Endothelial cell (in vitro differentiated cells): ENCODE measurements around the gene CKS1B. TPM values are rescaled to one million over a fixed set of nuclear protein-coding genes. Genes with fewer than 3 reads are reported as not detected.

ENCODE experiments used
- DNase-seq: peaks from one replicate; pipeline ENCODE4 v3.0.0; 2021; ENCODE audit warnings: low spot score
- H3K27ac Mint-ChIP-seq: one replicate; pipeline ENCODE4 v1.8.0; 2021; ENCODE audit warnings: mixed read lengths, inconsistent platforms; ENCODE audit not compliant: unreplicated experiment
- H3K27me3 Mint-ChIP-seq: one replicate; pipeline ENCODE4 v1.8.0; 2021; ENCODE audit warnings: mild to moderate bottlenecking, moderate library complexity, mixed read lengths, inconsistent platforms; ENCODE audit not compliant: unreplicated experiment
- H3K36me3 Mint-ChIP-seq: one replicate; pipeline ENCODE4 v1.8.0; 2021; ENCODE audit warnings: mild to moderate bottlenecking, low read depth, mixed read lengths, inconsistent platforms; ENCODE audit not compliant: unreplicated experiment
- H3K4me1 Mint-ChIP-seq: one replicate; pipeline ENCODE4 v1.8.0; 2021; ENCODE audit warnings: mild to moderate bottlenecking, mixed read lengths, inconsistent platforms; ENCODE audit not compliant: unreplicated experiment
- H3K4me3 Mint-ChIP-seq: one replicate; pipeline ENCODE4 v1.8.0; 2021; ENCODE audit warnings: mild to moderate bottlenecking, mixed read lengths, inconsistent platforms; ENCODE audit not compliant: unreplicated experiment
- H3K9me3 Mint-ChIP-seq: one replicate; pipeline ENCODE4 v1.8.0; 2021; ENCODE audit warnings: mixed read lengths, inconsistent platforms; ENCODE audit not compliant: unreplicated experiment
- total RNA-seq: library from RNA; stranded (reverse); fragmentation: NEBNext Ultra II Directional; extraction: Animal tissue kit (Norgen Biotek cat#: 25700); gene quantifications from one replicate; pipeline ENCODE4 v1.2.1, GENCODE V29; 2021; ENCODE audit not compliant: unreplicated experiment
- TF ChIP-seq, protein P1 (sequence below): fragments of 200-600 bp; sonication (generic); IDR thresholded peaks from one replicate; pipeline ENCODE4 v1.5.0; 2021; ENCODE audit warnings: antibody characterized with exemption; ENCODE audit not compliant: unreplicated experiment

The CKS1B gene
- total RNA-seq, 1 donor from 2014 or later: 48.3 TPM

DNA sequence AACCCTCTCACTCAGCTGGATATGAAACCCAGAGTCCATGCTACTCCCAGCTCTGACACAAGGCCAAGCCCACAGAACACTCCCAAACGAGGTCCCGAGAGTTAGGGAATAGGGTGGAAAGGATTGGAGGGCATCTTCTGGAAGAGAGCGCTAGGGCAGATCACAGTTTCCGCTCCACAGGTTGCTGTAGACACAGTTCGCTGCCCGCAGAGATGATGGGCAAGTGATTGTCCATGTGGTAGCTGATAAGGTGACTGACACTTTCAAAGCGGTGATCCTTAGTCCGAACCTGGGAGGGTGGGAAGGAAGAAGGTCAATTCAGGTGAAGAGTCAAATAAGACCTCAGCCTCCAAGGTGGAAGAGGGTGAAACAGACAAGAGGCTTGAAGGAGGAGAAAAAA lies 10.8 kb upstream of the CKS1B start:
- Mint-ChIP-seq H3K36me3 (peaks cover 51% of the 10 kb centered on the region), H3K27me3 (peaks cover 17% of the 10 kb centered on the region), H3K9me3 (no peaks in the 10 kb centered on the region), H3K4me1 (peaks cover 70% of the 10 kb centered on the region), H3K4me3 (peak overlapping the region; percentile 60), H3K27ac (peak overlapping the region; percentile 87)
- TF ChIP-seq, protein P1, sequence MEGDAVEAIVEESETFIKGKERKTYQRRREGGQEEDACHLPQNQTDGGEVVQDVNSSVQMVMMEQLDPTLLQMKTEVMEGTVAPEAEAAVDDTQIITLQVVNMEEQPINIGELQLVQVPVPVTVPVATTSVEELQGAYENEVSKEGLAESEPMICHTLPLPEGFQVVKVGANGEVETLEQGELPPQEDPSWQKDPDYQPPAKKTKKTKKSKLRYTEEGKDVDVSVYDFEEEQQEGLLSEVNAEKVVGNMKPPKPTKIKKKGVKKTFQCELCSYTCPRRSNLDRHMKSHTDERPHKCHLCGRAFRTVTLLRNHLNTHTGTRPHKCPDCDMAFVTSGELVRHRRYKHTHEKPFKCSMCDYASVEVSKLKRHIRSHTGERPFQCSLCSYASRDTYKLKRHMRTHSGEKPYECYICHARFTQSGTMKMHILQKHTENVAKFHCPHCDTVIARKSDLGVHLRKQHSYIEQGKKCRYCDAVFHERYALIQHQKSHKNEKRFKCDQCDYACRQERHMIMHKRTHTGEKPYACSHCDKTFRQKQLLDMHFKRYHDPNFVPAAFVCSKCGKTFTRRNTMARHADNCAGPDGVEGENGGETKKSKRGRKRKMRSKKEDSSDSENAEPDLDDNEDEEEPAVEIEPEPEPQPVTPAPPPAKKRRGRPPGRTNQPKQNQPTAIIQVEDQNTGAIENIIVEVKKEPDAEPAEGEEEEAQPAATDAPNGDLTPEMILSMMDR: no peak
- DNase-seq: no peak

DNA sequence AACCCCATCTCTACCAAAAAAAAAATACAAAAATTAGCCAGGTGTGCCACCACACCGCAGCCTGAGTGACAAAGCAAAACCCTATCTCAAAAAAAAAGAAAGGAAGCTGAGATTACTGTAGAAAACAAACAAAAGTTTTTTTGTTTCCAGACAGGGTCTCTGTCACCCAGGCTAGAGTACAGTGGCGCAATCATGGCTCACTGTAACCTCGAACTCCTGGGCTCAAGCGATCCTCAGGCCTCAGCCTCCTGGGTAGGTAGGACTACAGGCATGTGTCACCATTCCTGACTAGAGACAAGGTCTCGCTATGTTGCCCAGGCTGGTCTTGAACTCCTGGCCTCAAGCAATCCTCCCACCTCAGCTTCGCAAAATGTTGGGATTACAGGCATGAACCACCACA lies 10.1 kb upstream of the CKS1B start:
- peaks cover 23% of the 10 kb centered on the region for H3K27me3 Mint-ChIP-seq
- no peak for DNase-seq
- TF ChIP-seq, protein P1: no peak
- H3K4me1 Mint-ChIP-seq: peaks cover 76% of the 10 kb centered on the region
- peak overlapping the region; percentile 77 for H3K4me3 Mint-ChIP-seq
- no peaks in the 10 kb centered on the region for H3K9me3 Mint-ChIP-seq
- peak overlapping the region; percentile 82 for H3K27ac Mint-ChIP-seq
- H3K36me3 Mint-ChIP-seq: peaks cover 58% of the 10 kb centered on the region

DNA sequence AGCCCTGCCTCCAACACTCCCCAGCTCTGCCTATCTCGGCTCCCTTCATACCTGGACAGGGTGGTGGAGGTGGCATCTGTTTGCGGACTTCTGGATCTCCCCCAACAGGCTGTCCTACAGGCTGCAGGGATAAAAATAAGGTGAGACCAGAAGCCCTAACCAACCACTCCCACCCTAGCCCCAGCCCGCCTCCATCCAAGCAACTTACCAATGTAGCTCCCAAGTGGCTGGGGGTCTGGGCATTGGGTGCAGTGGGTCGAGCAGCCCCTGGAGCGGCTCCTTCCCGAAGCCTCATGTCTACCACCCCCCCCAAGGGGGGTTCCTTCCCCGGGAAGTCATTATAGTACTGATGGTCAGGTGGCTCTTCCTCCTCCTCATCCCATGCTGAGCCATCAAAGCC lies 8.4 kb upstream of the CKS1B start:
- peaks cover 58% of the 10 kb centered on the region for H3K36me3 Mint-ChIP-seq
- TF ChIP-seq, protein P1: no peak
- H3K4me1 Mint-ChIP-seq: peaks cover 76% of the 10 kb centered on the region
- no peak overlapping the region for H3K4me3 Mint-ChIP-seq
- H3K27me3 Mint-ChIP-seq: peaks cover 25% of the 10 kb centered on the region
- no peaks in the 10 kb centered on the region for H3K9me3 Mint-ChIP-seq
- H3K27ac Mint-ChIP-seq: peak overlapping the region; percentile 99
- DNase-seq: no peak

DNA sequence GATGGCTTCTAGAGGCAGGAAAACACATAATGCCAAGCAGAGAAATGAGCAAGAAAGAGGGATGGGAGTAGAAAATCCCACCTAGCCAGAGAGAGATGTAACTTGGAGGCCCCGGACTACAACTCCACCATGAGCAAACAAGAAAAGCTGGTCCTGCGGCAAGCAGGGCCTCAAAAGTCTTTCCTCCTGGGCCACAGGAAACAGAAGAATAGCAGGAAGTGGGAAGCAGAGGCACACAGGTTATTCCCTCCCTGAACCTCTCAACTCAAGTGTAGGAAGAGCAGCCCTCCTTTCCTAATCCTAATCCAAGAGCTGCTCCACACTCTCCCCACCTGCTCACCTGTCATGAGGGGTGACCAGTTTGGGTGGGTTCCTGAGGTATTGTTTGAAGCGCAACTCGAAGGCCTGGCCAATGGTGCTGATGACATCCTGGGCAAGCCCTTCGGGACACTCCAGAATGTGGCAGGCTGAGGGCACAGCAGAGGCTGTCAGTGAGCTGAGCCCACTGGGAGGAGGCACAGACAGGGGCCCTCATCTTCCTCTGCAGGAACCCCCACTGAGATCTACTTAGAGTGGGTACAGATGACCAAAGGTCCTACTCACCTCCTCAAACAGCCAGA lies 7.0 kb upstream of the CKS1B start:
- peaks cover 63% of the 10 kb centered on the region for H3K36me3 Mint-ChIP-seq
- H3K9me3 Mint-ChIP-seq: no peaks in the 10 kb centered on the region
- no peak overlapping the region for H3K4me3 Mint-ChIP-seq
- H3K27me3 Mint-ChIP-seq: peaks cover 34% of the 10 kb centered on the region
- H3K27ac Mint-ChIP-seq: peak overlapping the region; percentile 99
- peaks cover 82% of the 10 kb centered on the region for H3K4me1 Mint-ChIP-seq
- TF ChIP-seq, protein P1: no peak
- DNase-seq: no peak

DNA sequence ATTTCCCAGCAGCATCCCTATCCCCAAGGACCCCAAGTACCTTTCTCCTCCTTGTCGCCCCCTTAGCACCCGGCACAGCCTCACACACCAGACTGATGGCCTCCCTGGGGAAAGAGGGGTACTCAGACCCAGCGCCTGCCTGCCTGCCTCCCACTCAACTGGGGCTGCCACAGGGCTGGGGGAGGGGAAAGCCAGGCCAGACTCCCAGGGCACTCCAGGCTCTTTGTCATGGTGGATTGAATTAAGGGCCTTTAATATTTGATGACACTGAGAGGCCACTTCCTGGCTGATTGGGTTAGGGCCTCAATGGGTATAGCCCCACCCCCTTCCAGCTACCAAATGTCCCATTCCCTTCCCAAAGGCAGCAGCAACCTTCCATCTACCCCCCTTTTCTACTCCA lies 5.8 kb upstream of the CKS1B start:
- no peaks in the 10 kb centered on the region for H3K9me3 Mint-ChIP-seq
- H3K27ac Mint-ChIP-seq: peak overlapping the region; percentile 99
- TF ChIP-seq, protein P1: no peak
- peaks cover 41% of the 10 kb centered on the region for H3K27me3 Mint-ChIP-seq
- H3K36me3 Mint-ChIP-seq: peaks cover 55% of the 10 kb centered on the region
- H3K4me1 Mint-ChIP-seq: peaks cover 76% of the 10 kb centered on the region
- DNase-seq: no peak
- H3K4me3 Mint-ChIP-seq: no peak overlapping the region
